ENCODE measurements around the gene ATP8B1.

GRCh38 chr18:57836557-57836956, 33.4 kb upstream of the ATP8B1 start:
- no peak for TF ChIP-seq CTCF (conservative IDR thresholded peaks at IDR 0.05; ENCODE audit: low read depth, low read length)
- no peak for TF ChIP-seq EZH2 (IDR thresholded peaks at IDR 0.05; ENCODE audit: low read length, unreplicated experiment)
- TF ChIP-seq EZH2phosphoT487 (IDR thresholded peaks at IDR 0.05; ENCODE audit: borderline replicate concordance, low read length), result no peak
